SK-N-SH (cell line): Measurements from ENCODE around the gene DUOX2.

Source experiments
- EP300 ChIP-seq, 2 experiments: IDR thresholded peaks; 2 replicates each; pipeline versions ENCODE4 v1.4.0 to v1.6.1; 2012; ENCODE audit warnings: borderline replicate concordance in 1 of 2, low read depth in 1 of 2, low read length in 1 of 2
- EZH2phosphoT487 ChIP-seq: fragments of 200-600 bp; sonication (generic); IDR thresholded peaks from 2 replicates; pipeline ENCODE4 v1.6.1; 2017; ENCODE audit warnings: low read depth, mixed run types, mild to moderate bottlenecking, antibody characterized with exemption, moderate library complexity, borderline replicate concordance
- MXI1 ChIP-seq: IDR thresholded peaks from 2 replicates; pipeline ENCODE4 v1.6.1; 2012; ENCODE audit warnings: mild to moderate bottlenecking, low read depth, low read length, improper control_type of control experiment
- NFIC ChIP-seq: IDR thresholded peaks from 2 replicates; pipeline ENCODE4 v1.4.0; 2012; ENCODE audit warnings: borderline replicate concordance
- POLR2AphosphoS5 ChIP-seq: IDR thresholded peaks from 2 replicates; pipeline ENCODE4 v1.6.1; 2012; ENCODE audit warnings: low read depth, low read length
- RFX5 ChIP-seq: IDR thresholded peaks from 2 replicates; pipeline ENCODE4 v1.6.1; 2012; ENCODE audit warnings: mild to moderate bottlenecking, improper control_type of control experiment, low read length
- SMC3 ChIP-seq: IDR thresholded peaks from 2 replicates; pipeline ENCODE4 v1.6.1; 2012; ENCODE audit warnings: low read depth, low read length, improper control_type of control experiment
- TAF1 ChIP-seq: IDR thresholded peaks from 2 replicates; pipeline ENCODE4 v1.6.1; 2012; ENCODE audit warnings: low read depth, mild to moderate bottlenecking, low read length, moderate library complexity, borderline replicate concordance
- TF ChIP-seq, protein P1 (sequence below): fragments of 200-600 bp; sonication (generic); IDR thresholded peaks from 2 replicates; pipeline ENCODE4 v1.6.1; 2017; ENCODE audit warnings: antibody characterized with exemption, mild to moderate bottlenecking, moderate library complexity
- TF ChIP-seq, protein P2 (sequence below): fragments of 150-350 bp; IDR thresholded peaks from 2 replicates; pipeline ENCODE4 v1.6.1; 2017; ENCODE audit warnings: antibody characterized with exemption, low read length, low read depth, borderline replicate concordance

DNA sequence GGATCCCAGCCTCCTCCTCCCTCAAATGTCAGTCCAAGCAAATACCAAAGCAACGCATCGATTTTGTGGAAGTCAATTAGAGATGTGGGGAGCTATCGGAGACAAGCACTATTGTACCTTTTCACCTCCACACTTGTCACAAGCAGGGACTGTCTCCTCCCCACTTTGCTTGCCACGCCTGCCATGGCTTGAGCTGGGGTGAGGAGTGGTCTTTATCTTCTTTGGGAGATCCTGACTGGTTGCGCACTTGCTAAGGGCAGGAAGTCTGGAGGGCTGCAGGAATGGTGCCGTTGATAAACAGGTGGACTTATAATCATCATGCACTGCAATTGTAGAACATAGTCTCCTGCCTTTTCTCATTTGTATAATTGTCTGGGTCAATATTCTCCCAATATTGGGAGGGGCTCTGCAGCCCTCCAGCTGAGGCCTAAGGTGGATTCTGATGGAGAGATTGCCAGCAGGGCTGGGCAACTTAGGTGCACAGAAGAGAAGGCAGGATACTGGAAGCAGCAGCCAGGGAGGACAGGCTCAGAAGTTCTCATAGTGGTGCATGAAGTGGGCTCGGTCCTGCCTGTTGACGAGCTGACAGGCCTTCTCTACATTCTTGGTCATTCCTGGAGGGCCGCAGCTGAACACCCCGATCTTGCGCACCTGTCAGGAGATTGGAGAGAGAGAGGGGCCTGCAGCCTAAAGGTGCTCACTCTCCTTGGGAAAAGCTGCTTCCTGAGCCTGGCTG is 20.2 kb downstream of the DUOX2 start:
- TF ChIP-seq, protein P1, sequence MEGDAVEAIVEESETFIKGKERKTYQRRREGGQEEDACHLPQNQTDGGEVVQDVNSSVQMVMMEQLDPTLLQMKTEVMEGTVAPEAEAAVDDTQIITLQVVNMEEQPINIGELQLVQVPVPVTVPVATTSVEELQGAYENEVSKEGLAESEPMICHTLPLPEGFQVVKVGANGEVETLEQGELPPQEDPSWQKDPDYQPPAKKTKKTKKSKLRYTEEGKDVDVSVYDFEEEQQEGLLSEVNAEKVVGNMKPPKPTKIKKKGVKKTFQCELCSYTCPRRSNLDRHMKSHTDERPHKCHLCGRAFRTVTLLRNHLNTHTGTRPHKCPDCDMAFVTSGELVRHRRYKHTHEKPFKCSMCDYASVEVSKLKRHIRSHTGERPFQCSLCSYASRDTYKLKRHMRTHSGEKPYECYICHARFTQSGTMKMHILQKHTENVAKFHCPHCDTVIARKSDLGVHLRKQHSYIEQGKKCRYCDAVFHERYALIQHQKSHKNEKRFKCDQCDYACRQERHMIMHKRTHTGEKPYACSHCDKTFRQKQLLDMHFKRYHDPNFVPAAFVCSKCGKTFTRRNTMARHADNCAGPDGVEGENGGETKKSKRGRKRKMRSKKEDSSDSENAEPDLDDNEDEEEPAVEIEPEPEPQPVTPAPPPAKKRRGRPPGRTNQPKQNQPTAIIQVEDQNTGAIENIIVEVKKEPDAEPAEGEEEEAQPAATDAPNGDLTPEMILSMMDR: no peak
- TF ChIP-seq SMC3: no peak
- no peak for TF ChIP-seq NFIC
- no peak for TF ChIP-seq EZH2phosphoT487
- TF ChIP-seq MXI1: no peak
- TF ChIP-seq EP300 (IDR thresholded peaks at IDR 0.05; ENCODE audit: borderline replicate concordance in 1 of 2, low read depth in 1 of 2, low read length in 1 of 2): no peak
- TF ChIP-seq POLR2AphosphoS5: no peak
- no peak for TF ChIP-seq RFX5
- TF ChIP-seq, protein P2, sequence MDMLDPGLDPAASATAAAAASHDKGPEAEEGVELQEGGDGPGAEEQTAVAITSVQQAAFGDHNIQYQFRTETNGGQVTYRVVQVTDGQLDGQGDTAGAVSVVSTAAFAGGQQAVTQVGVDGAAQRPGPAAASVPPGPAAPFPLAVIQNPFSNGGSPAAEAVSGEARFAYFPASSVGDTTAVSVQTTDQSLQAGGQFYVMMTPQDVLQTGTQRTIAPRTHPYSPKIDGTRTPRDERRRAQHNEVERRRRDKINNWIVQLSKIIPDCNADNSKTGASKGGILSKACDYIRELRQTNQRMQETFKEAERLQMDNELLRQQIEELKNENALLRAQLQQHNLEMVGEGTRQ: no peak
- TF ChIP-seq TAF1: no peak
